NCI-H524 treated with DMSO at 0.1 percent for 48 hours (cell line): ENCODE measurements around the gene SMIM43.
"Not testable (repeated sequence)": the region's sequence is repeated elsewhere in the genome, so short reads cannot be mapped to it uniquely, and the experiment has no call there.

Experiments
- DNase-seq: peaks from one replicate; lab custom pipeline; 2025; lab: John Stamatoyannopoulos, UW

SMIM43 gene

DNA sequence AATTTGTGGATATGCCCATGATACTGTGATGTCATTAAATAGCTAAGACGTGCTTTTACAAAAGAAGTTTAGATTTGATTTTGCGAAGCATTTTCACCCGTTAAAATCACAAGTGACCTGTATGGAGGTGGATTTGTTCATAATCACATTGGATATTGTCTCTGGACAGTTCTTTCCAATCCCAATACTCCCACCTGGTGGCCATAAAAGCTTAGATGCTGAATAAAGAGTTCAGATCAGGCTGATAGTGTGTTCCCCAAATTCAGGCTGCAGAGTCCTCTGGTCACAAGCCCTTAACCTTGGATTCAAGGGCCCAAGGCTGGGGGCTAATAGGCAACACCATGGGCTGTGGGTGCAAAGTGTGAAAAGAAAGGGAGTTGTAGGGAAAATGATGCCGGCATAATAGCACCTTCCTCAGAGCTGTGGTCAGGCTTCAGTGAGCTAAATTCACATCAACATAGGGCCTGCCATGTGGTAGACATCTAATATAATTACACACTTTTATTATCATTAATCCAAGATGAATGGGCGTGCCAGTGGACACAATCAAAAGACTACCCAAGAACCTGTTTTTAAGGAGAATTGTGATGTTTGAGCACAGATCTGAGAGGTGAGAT is 28.1 kb downstream of the SMIM43 start:
- no peak for DNase-seq

DNA sequence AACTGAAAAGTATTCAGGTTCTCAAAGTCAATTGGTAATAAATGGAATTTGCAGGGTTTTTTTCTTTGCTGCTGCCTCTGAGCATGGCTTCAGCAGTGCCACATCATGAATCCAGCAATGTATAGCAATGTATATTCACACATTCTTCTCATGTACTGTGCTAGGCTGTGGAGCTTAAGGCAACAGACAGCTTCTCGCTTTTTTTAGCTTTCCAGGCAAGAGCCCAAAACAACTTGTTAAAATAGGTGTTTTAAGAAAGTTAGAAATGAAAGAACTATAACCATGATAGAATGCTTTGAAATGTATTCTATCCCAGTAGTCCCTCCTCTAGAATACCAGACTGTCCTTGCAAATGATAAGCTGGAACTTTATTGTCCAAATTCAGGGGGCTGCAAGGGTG is 30.4 kb downstream of the SMIM43 start:
- no peak for DNase-seq

GRCh38 chr4:121733942-121734341 is 31.0 kb downstream of the SMIM43 start:
- DNase-seq = no peak

GRCh38 chr4:121729753-121730152 is 35.2 kb downstream of the SMIM43 start:
- DNase-seq = not testable (repeated sequence)

DNA sequence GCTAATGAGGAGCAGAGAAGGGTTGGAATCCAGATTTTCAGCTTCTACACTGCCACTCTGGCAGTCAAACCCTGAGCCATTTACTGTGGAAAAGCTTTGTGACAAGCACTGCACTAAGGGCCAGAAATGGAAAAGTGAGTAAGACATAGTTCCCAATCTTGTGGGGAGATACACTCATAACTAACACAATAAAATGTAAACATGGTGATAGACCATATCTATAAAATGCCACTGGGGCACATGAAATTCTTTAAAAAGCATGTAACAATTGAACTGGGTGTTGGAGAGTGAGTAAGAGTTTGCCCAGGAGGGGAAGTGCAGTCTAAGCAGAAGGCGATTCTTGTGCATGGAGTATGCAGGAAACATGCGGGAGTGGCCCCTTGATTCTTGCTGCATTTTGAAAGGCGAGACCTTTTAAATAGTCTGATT is 36.2 kb downstream of the SMIM43 start:
- no peak for DNase-seq

DNA sequence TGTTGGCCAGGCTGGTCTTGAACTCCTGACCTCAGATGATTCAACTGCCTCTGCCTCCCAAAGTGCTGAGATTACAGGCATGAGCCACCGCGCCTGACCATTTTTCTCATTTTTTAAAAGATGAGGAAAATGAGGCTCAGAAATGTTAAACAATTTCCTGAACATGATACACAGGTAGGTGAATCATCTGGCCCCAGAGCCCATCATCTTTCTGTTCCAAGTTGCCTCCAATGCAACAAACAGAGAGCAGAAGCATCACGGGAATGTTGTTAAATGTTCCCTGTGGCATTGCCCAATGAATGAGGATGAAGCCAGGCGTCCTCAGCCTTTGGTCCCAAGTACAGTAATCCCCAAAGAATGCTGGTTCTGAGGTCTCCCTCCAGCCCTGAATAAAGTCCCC is 36.9 kb downstream of the SMIM43 start:
- DNase-seq = no peak

GRCh38 chr4:121726642-121727268 is 38.2 kb downstream of the SMIM43 start:
- DNase-seq = no peak

DNA sequence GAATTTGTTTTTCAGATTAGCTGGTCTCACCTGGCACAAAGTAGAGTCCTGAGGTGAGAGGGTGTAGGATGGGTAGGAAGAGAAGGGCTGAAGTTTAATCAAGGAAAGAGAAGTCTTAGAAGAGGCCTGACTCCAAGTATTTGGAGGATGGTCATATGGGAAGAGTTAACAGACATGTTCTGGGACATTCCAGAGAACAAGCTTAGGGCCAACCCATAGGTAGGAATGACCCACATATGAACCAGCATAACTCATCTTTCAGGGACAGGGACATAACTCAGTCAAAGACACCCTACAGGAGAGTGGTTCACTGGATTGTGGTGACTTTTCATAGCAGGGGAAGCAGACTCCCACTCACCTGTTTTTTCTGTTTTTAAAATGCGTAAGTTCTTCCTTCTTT is 40.3 kb downstream of the SMIM43 start:
- DNase-seq = no peak

- DNase-seq = no peak
Measured at GRCh38 chr4:121721700-121722099, 43.3 kb downstream of the SMIM43 start.

GRCh38 chr4:121720109-121720508 is 44.9 kb downstream of the SMIM43 start:
- DNase-seq = no peak

- DNase-seq = no peak
Measured at GRCh38 chr4:121717680-121718237, 47.2 kb downstream of the SMIM43 start.

GRCh38 chr4:121714548-121714947 is 50.4 kb downstream of the SMIM43 start:
- no peak for DNase-seq

- DNase-seq = no peak
Measured at GRCh38 chr4:121712783-121713182, 52.2 kb downstream of the SMIM43 start.

DNA sequence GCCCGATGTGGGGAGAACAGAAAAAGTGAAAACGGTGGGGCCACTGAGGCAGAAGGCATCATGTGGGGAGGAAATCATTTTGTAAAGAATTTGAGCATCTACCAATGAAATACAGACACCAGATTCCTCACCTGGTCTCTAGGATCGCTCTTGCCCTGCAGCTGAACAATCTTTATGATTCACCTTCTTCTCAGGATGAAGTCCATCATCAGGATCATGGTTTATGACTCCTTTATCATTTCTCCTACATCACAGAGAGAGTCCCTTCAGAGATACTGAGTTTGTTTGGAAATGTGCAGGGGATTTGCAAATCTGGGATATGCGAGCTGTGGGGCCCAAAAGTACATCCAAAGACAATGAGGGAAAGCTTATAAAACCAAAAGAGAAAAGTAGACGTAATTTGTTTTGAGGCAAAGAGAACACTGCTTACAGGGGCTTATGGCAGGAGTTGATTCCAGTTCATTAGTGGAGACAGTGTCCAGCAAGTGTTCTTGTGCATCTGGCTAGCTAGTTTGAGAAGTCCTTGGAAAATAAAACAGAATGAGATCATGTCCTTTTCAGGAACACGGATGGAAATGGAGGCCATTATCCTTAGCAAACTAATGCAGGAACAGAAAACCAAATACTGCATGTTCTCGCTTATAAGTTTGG is 52.8 kb downstream of the SMIM43 start:
- no peak for DNase-seq

DNA sequence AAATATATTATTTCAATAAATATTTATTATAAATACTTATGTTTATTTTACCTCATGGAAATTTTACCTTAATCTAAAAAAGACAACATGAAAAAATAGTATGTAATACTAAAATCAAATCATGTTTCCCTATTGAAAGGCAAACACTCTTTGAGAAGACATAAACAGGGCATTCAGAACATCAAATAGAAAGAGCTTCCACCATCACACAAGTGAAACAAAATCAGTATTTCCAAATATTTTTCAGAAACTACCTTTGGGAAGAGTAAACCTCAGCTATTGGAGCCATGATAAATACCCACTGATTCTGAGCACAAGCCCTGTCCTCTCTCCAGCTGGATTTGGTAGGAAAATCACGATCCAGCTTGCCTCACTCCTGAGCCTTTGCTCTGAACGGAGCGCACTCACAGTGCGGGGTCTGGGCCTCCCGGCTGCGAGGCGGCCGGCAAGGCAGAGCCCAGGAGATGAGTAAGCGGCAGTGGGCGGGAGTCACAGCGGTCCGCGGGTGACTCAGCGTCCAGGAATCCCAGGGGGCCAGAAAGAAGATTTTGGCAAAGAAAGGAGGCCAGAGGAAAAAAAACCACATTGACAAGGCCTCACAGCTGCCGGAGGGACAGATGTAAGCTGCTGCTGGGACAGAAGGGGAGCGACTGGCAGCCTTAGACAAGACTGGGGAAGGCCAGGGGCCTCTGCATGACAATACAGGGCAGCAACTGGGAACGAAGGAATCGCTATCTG is 53.5 kb downstream of the SMIM43 start:
- DNase-seq = no peak

DNA sequence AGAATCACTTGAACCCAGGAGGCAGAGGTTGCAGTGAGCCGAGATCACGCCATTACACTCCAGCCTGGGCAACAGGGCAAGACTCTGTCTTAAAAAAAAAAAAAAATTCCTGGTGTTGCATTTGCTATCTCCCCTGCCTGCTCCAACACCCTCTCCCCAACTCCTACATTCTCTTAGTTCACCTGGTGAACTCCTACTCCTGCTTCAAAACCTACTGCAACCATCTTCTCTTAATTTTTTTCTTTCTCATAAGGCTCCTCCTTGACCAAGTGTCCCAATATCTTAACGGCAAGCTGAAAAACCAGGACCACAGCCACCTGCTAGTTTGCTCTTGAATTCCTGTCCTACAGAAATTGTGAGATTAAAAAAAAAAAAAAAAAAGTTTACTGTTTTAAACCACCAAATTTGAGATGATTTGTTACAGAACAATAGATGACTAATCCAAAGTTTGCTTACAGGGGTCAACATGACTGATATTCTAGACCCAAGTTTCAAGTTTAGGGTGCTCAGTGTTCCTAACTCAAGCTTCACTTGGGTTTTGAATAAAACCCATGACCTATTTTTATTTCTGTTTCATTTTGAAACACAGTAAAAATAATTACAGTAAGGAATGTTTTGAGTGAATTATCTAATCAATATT is 55.1 kb downstream of the SMIM43 start:
- no peak for DNase-seq
